ENCODE results near the gene ARL11. TPM values are rescaled to one million over a fixed set of nuclear protein-coding genes. Genes with fewer than 3 reads are reported as not detected.
A peak's percentile ranks its signal among the peaks of the same experiment; 100 is the strongest.

Gene ARL11
- total and polyA plus RNA-seq, 7 donors, result 0.09 to 0.71 (median 0.14) TPM

GRCh38 chr13:49635599-49636433 is 7.5 kb downstream of the ARL11 start:
- Histone ChIP-seq H3K36me3 (ENCODE audit: insufficient read depth in 1 of 2, low read depth in 1 of 2) (no peaks in the 10 kb centered on the region), H3K4me3 (peak overlapping the region; percentile 27), H3K27ac (no peak overlapping the region), H3K4me1 (no peaks in the 10 kb centered on the region), H3K27me3 (ENCODE audit: insufficient read depth in 3 of 3, low read length in 2 of 3) (no peaks in the 10 kb centered on the region), H3K9me3 (no peaks in the 10 kb centered on the region)
- intact Hi-C loops (cut with DNase I), result no loop called here
- 48 to 54% (median 52%) methylated on average over 10 of the region's 10 CpGs for WGBS, 3 donors
- DNase-seq, result no peak
- TF ChIP-seq CTCF (IDR thresholded peaks at IDR 0.05), result no peak
- ATAC-seq, result no peak

- Histone ChIP-seq H3K36me3 (ENCODE audit: insufficient read depth in 1 of 2, low read depth in 1 of 2) (no peaks in the 10 kb centered on the region), H3K4me1 (no peaks in the 10 kb centered on the region), H3K4me3 (no peak overlapping the region), H3K27me3 (ENCODE audit: insufficient read depth in 3 of 3, low read length in 2 of 3) (no peaks in the 10 kb centered on the region), H3K27ac (no peak overlapping the region), H3K9me3 (no peaks in the 10 kb centered on the region)
- TF ChIP-seq CTCF (IDR thresholded peaks at IDR 0.05), result no peak
- 96 to 97% (median 97%) methylated on average over 5 of the region's 5 CpGs for WGBS, 3 donors
- ATAC-seq (no peak), DNase-seq (no peak)
- intact Hi-C loops (cut with DNase I), result no loop called here
These were observed 8.4 kb downstream of the ARL11 start for GRCh38 chr13:49636705-49637104.

- no peak for ATAC-seq
- no peak for TF ChIP-seq CTCF (IDR thresholded peaks at IDR 0.05)
- WGBS, 3 donors, result 86 to 91% (median 87%) methylated on average over 4 of the region's 4 CpGs
- intact Hi-C loops (cut with DNase I), result no loop called here
- Histone ChIP-seq H3K4me1 (no peaks in the 10 kb centered on the region), H3K27me3 (ENCODE audit: insufficient read depth in 3 of 3, low read length in 2 of 3) (no peaks in the 10 kb centered on the region), H3K27ac (no peak overlapping the region), H3K9me3 (no peaks in the 10 kb centered on the region), H3K4me3 (no peak overlapping the region), H3K36me3 (ENCODE audit: insufficient read depth in 1 of 2, low read depth in 1 of 2) (no peaks in the 10 kb centered on the region)
- DNase-seq, result no peak
These were observed 9.9 kb downstream of the ARL11 start for GRCh38 chr13:49638030-49638743.

- no peak overlapping the region for H3K27ac ChIP-seq
- ATAC-seq, result no peak
- no peaks in the 10 kb centered on the region for H3K4me1 ChIP-seq
- H3K36me3 ChIP-seq (ENCODE audit: insufficient read depth in 1 of 2, low read depth in 1 of 2), result no peaks in the 10 kb centered on the region
- intact Hi-C loops (cut with DNase I), result no loop called here
- no peak overlapping the region for H3K4me3 ChIP-seq
- no peak for TF ChIP-seq CTCF (IDR thresholded peaks at IDR 0.05)
- no peaks in the 10 kb centered on the region for H3K9me3 ChIP-seq
- H3K27me3 ChIP-seq (ENCODE audit: insufficient read depth in 3 of 3, low read length in 2 of 3), result no peaks in the 10 kb centered on the region
- WGBS, 3 donors, result 86 to 92% (median 91%) methylated on average over 2 of the region's 2 CpGs
- DNase-seq, result no peak
These were observed 10.4 kb downstream of the ARL11 start for GRCh38 chr13:49638744-49639072.
